PC-9 (cell line): ENCODE data around the gene ADARB2.

Experiments
- CTCF ChIP-seq: fragments of 200-600 bp; sonication (generic); conservative IDR thresholded peaks from 2 replicates; pipeline ENCODE4 v1.6.1; 2017; ENCODE audit warnings: mixed run types, antibody characterized with exemption, mild to moderate bottlenecking, moderate library complexity
- EZH2 ChIP-seq: fragments of 200-600 bp; sonication (generic); IDR thresholded peaks from 2 replicates; pipeline ENCODE4 v1.8.0; 2017; ENCODE audit warnings: antibody characterized with exemption, low read depth

- no peak for TF ChIP-seq CTCF
- TF ChIP-seq EZH2: no peak
Measured at GRCh38 chr10:1597370-1598146, 139.8 kb downstream of the ADARB2 start.
